ENCODE results near the gene FCGR3A.

The FCGR3A gene

DNA sequence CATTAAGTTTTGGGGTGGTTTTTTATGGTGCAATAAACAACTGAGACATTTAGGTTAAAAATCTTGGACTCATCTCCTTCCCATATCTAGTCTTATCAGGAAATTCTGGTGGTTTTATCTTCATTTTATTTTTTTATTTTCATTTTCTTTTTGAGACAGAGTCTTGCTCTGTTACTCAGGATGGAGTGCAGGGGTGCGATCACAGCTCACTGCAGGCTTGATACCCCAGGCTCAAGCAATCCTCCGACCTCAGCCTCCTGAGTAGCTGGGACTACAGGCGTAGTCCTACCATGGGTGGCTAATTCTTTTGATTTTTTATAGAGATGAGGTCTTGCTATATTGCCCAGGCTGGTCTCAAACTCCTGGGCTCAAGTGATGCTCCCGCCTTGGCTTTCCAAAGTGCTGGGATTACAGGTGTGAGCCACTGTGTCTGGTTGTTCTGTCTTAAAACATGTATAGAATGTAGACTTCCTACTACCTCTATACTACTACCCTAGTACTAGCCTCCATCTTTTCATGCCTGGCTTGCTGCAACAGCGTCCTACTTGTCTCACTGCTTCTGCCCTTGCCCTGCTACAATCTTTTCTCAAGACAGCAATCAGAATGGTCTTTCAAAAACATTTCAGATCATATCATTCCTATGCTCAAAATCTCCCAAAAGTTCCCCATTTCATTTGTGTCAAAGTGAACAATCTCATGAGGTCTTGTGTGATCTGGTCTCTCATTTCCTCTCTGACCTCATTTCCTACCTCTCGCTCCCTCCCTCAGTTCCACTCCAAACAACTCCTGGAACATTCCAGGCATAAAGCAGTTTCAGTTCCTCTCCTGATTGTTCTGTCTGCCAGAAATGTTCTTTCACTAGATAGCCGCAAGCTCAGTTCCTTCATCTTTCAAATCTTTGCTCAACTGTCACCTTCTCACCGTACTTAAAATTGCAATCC is 50.2 kb downstream of the FCGR3A start:
- no peak for DNase-seq (ENCODE audit: low spot score)
- Histone ChIP-seq H3K27ac (ENCODE audit: poor library complexity, severe bottlenecking) (no peak overlapping the region), H3K9me3 (ENCODE audit: severe bottlenecking) (no peaks in the 10 kb centered on the region), H3K27me3 (ENCODE audit: insufficient read depth, poor library complexity, severe bottlenecking) (no peaks in the 10 kb centered on the region), H3K4me1 (ENCODE audit: insufficient read depth, poor library complexity, severe bottlenecking) (no peaks in the 10 kb centered on the region), H3K36me3 (ENCODE audit: low read depth) (no peaks in the 10 kb centered on the region), H3K4me3 (ENCODE audit: severe bottlenecking) (no peak overlapping the region)
- TF ChIP-seq CTCF (IDR thresholded peaks at IDR 0.05; ENCODE audit: poor library complexity, severe bottlenecking), result no peak
- no peak for ATAC-seq (ENCODE audit: low read depth)

DNA sequence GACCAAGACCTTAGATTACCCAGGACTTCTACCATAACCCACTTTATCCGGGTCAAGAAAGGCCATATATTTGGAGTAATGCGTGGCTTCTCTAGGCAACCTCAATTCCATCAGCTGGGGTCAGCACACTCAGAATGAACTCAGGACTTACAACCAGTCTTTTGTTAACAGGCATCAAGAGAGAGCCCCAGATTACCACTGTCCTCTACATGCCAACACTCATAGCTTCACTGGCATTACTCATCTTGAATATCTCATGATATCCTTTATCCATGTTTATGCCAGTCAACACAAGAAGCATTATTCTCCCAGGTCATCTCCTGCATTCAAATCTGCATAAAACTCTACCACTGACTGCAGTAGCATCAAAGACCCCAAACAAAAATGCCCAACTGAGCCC is 51.0 kb downstream of the FCGR3A start:
- no peak for TF ChIP-seq CTCF (IDR thresholded peaks at IDR 0.05; ENCODE audit: poor library complexity, severe bottlenecking)
- ATAC-seq (ENCODE audit: low read depth), result no peak
- H3K4me1 ChIP-seq (ENCODE audit: insufficient read depth, poor library complexity, severe bottlenecking), result no peaks in the 10 kb centered on the region
- no peaks in the 10 kb centered on the region for H3K27me3 ChIP-seq (ENCODE audit: insufficient read depth, poor library complexity, severe bottlenecking)
- H3K9me3 ChIP-seq (ENCODE audit: severe bottlenecking), result no peaks in the 10 kb centered on the region
- no peak overlapping the region for H3K27ac ChIP-seq (ENCODE audit: poor library complexity, severe bottlenecking)
- no peaks in the 10 kb centered on the region for H3K36me3 ChIP-seq (ENCODE audit: low read depth)
- no peak for DNase-seq (ENCODE audit: low spot score)
- H3K4me3 ChIP-seq (ENCODE audit: severe bottlenecking), result no peak overlapping the region

DNA sequence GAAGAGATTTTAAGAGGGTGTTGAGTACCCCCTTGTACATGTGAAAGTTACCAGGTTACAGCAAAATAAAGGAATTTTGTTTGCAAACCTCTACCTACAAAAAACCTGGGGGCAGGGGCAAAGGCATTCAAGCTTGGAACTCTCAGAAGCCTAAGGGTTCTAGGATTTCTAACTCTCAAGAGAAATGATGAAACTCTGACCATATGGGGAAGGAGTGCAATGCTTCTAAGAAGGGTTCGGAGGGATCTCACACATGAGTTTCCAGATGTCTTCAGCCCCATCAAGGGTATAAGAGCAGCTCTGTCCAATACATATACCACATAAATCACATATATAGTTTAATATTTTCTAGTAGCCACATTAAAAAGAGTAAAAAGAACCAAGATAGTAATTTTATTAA is 51.7 kb downstream of the FCGR3A start:
- DNase-seq (ENCODE audit: low spot score) (no peak), ATAC-seq (ENCODE audit: low read depth) (no peak)
- H3K4me3 ChIP-seq (ENCODE audit: severe bottlenecking), result no peak overlapping the region
- no peak for TF ChIP-seq CTCF (IDR thresholded peaks at IDR 0.05; ENCODE audit: poor library complexity, severe bottlenecking)
- H3K27me3 ChIP-seq (ENCODE audit: insufficient read depth, poor library complexity, severe bottlenecking), result no peaks in the 10 kb centered on the region
- H3K36me3 ChIP-seq (ENCODE audit: low read depth), result no peaks in the 10 kb centered on the region
- H3K27ac ChIP-seq (ENCODE audit: poor library complexity, severe bottlenecking), result no peak overlapping the region
- H3K4me1 ChIP-seq (ENCODE audit: insufficient read depth, poor library complexity, severe bottlenecking), result no peaks in the 10 kb centered on the region
- H3K9me3 ChIP-seq (ENCODE audit: severe bottlenecking), result no peaks in the 10 kb centered on the region

DNA sequence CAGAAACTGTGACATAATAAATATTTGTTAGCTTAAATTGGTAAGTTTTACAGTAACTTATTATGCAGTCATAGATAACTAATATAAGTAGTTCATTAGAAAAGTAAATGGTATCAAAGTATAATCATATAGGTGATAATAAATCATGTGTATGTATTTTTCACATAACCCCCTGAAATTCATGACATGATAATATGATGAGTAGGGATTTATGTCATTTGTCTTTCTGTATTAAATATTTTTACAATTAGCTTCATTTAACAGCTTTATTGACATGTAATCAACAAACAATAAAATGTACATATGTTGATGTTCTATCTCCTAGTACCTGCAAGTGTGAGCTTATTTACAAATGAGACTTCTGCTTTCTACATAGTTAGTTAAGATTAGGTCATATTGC is 54.1 kb downstream of the FCGR3A start:
- peaks cover 17% of the 10 kb centered on the region for H3K27me3 ChIP-seq (ENCODE audit: insufficient read depth, poor library complexity, severe bottlenecking)
- H3K4me3 ChIP-seq (ENCODE audit: severe bottlenecking), result no peak overlapping the region
- DNase-seq (ENCODE audit: low spot score), result no peak
- H3K36me3 ChIP-seq (ENCODE audit: low read depth), result no peaks in the 10 kb centered on the region
- ATAC-seq (ENCODE audit: low read depth), result no peak
- H3K4me1 ChIP-seq (ENCODE audit: insufficient read depth, poor library complexity, severe bottlenecking), result no peaks in the 10 kb centered on the region
- no peak overlapping the region for H3K27ac ChIP-seq (ENCODE audit: poor library complexity, severe bottlenecking)
- no peaks in the 10 kb centered on the region for H3K9me3 ChIP-seq (ENCODE audit: severe bottlenecking)
- TF ChIP-seq CTCF (IDR thresholded peaks at IDR 0.05; ENCODE audit: poor library complexity, severe bottlenecking), result no peak
